Measurements from ENCODE around the gene TRPM5.

DNA sequence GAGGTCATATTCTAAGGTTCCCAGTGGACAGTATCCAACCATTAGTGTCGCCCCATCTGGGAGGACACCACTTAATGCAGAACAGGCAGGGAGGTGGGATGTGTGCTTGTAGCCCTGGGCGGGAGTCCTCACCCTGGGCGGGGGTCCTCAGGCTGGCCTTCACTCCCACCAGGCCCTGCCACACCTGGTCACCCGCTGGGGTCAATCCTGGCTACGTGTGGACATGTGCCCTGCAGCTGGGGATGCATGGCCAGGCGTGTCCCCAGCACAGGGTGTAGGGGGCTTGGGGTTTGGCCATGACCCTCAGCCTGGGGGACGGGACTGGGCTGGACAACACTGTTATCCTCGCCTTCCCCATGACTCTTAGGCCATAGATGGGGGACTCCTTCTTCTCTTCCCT lies 18.8 kb downstream of the TRPM5 start:
- TF ChIP-seq, protein P1, sequence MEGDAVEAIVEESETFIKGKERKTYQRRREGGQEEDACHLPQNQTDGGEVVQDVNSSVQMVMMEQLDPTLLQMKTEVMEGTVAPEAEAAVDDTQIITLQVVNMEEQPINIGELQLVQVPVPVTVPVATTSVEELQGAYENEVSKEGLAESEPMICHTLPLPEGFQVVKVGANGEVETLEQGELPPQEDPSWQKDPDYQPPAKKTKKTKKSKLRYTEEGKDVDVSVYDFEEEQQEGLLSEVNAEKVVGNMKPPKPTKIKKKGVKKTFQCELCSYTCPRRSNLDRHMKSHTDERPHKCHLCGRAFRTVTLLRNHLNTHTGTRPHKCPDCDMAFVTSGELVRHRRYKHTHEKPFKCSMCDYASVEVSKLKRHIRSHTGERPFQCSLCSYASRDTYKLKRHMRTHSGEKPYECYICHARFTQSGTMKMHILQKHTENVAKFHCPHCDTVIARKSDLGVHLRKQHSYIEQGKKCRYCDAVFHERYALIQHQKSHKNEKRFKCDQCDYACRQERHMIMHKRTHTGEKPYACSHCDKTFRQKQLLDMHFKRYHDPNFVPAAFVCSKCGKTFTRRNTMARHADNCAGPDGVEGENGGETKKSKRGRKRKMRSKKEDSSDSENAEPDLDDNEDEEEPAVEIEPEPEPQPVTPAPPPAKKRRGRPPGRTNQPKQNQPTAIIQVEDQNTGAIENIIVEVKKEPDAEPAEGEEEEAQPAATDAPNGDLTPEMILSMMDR (IDR thresholded peaks at IDR 0.05; ENCODE audit: low read depth, low read length, missing input control), result no peak
- TF ChIP-seq, protein P2, sequence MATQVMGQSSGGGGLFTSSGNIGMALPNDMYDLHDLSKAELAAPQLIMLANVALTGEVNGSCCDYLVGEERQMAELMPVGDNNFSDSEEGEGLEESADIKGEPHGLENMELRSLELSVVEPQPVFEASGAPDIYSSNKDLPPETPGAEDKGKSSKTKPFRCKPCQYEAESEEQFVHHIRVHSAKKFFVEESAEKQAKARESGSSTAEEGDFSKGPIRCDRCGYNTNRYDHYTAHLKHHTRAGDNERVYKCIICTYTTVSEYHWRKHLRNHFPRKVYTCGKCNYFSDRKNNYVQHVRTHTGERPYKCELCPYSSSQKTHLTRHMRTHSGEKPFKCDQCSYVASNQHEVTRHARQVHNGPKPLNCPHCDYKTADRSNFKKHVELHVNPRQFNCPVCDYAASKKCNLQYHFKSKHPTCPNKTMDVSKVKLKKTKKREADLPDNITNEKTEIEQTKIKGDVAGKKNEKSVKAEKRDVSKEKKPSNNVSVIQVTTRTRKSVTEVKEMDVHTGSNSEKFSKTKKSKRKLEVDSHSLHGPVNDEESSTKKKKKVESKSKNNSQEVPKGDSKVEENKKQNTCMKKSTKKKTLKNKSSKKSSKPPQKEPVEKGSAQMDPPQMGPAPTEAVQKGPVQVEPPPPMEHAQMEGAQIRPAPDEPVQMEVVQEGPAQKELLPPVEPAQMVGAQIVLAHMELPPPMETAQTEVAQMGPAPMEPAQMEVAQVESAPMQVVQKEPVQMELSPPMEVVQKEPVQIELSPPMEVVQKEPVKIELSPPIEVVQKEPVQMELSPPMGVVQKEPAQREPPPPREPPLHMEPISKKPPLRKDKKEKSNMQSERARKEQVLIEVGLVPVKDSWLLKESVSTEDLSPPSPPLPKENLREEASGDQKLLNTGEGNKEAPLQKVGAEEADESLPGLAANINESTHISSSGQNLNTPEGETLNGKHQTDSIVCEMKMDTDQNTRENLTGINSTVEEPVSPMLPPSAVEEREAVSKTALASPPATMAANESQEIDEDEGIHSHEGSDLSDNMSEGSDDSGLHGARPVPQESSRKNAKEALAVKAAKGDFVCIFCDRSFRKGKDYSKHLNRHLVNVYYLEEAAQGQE (IDR thresholded peaks at IDR 0.05), result no peak
- TF ChIP-seq HNF4G (IDR thresholded peaks at IDR 0.05) (no peak), GABPA (IDR thresholded peaks at IDR 0.05 in 1 of 2, conservative IDR thresholded peaks at IDR 0.05 in 1 of 2) (no peak), JUND (IDR thresholded peaks at IDR 0.05) (no peak), TAF1 (conservative IDR thresholded peaks at IDR 0.05) (no peak)
- TF ChIP-seq, protein P3, sequence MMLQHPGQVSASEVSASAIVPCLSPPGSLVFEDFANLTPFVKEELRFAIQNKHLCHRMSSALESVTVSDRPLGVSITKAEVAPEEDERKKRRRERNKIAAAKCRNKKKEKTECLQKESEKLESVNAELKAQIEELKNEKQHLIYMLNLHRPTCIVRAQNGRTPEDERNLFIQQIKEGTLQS (IDR thresholded peaks at IDR 0.05), result no peak

Measured in liver (tissue), 3 donors.